Ishikawa (cell line): ENCODE measurements around the gene RPS15.

Experiments used
- CEBPB ChIP-seq: IDR thresholded peaks from 2 replicates; pipeline ENCODE4 v1.6.1; 2012
- CREB1 ChIP-seq: IDR thresholded peaks from 2 replicates; pipeline ENCODE4 v1.6.1; 2012; ENCODE audit warnings: low read depth
- EGR1 ChIP-seq: IDR thresholded peaks from 2 replicates; pipeline ENCODE4 v1.6.1; 2012
- EP300 ChIP-seq: IDR thresholded peaks from 2 replicates; pipeline ENCODE4 v1.6.1; 2012; ENCODE audit warnings: borderline replicate concordance
- FOXM1 ChIP-seq: IDR thresholded peaks from 2 replicates; pipeline ENCODE4 v1.6.1; 2012; ENCODE audit warnings: low read depth, borderline replicate concordance
- NFIC ChIP-seq: IDR thresholded peaks from 2 replicates; pipeline ENCODE4 v1.6.1; 2012
- RAD21 ChIP-seq: IDR thresholded peaks from 2 replicates; pipeline ENCODE4 v1.6.1; 2012; ENCODE audit warnings: low read depth
- TAF1 ChIP-seq: IDR thresholded peaks from 2 replicates; pipeline ENCODE4 v1.6.1; 2012; ENCODE audit warnings: low read depth, mild to moderate bottlenecking
- TCF12 ChIP-seq: IDR thresholded peaks from 2 replicates; pipeline ENCODE4 v1.6.1; 2012; ENCODE audit warnings: low read depth
- TEAD4 ChIP-seq: IDR thresholded peaks from 2 replicates; pipeline ENCODE4 v1.6.1; 2012
- YY1 ChIP-seq: IDR thresholded peaks from 2 replicates; pipeline ENCODE4 v1.6.1; 2012; ENCODE audit warnings: low read depth
- ZBTB7A ChIP-seq: IDR thresholded peaks from 2 replicates; pipeline ENCODE4 v1.6.1; 2012; ENCODE audit warnings: low read depth
- TF ChIP-seq, protein P1 (sequence below): IDR thresholded peaks from 2 replicates; pipeline ENCODE4 v1.6.1; 2012; ENCODE audit warnings: low read depth, mild to moderate bottlenecking
- TF ChIP-seq, protein P2 (sequence below): IDR thresholded peaks from 2 replicates; pipeline ENCODE4 v1.6.1; 2012
- TF ChIP-seq, protein P3 (sequence below): IDR thresholded peaks from 2 replicates; pipeline ENCODE4 v1.6.1; 2012

RPS15 gene

DNA sequence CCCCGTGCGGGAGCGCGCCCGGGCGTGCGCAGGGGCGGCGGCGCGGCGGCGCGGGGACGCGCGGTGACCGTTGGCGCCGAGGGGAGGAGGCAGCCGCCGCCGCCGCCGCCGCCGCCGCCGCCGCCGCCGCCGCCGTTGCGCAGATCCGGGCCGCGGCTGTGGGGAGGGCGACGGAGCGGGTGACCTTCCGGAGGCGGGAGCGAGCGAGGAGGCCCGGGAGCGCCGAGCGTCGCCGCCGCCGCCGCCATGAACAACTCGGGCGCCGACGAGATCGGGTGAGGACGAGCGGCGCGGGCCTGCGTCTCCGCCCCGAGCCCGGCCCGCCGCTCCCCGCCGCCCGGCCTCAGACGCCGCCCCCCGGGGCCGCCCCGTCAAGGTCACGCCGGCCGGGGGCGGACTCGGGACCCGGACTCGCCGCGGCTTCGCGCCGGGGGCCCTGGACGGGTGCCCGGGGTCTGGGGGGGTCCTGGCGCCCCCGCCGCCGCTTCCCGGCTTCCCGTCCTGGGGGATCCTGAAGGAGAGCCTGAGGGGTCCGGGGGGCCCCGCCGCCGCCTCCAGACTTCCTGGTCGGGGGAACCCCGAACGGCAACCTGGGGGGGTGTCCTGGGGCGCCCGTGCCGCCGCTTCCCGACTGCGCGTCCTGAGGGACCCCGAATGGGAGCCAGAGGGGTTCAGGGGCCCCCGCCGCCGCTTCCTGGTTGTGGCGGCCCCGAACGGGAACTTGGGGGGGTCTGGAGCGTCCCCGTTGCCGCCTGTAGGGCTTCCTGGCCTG, 30.5 kb upstream of the RPS15 start, which contains the start of gene DAZAP1:
TSS of gene DAZAP1 (plus strand) at position 59 of the 772 bp plus-strand sequence. CDS start at position 247, 188 bp downstream.
- TF ChIP-seq EGR1 (no peak), FOXM1 (no peak), TAF1 (peak; percentile 0; the same call in 1 of the 2 replicates)

DNA sequence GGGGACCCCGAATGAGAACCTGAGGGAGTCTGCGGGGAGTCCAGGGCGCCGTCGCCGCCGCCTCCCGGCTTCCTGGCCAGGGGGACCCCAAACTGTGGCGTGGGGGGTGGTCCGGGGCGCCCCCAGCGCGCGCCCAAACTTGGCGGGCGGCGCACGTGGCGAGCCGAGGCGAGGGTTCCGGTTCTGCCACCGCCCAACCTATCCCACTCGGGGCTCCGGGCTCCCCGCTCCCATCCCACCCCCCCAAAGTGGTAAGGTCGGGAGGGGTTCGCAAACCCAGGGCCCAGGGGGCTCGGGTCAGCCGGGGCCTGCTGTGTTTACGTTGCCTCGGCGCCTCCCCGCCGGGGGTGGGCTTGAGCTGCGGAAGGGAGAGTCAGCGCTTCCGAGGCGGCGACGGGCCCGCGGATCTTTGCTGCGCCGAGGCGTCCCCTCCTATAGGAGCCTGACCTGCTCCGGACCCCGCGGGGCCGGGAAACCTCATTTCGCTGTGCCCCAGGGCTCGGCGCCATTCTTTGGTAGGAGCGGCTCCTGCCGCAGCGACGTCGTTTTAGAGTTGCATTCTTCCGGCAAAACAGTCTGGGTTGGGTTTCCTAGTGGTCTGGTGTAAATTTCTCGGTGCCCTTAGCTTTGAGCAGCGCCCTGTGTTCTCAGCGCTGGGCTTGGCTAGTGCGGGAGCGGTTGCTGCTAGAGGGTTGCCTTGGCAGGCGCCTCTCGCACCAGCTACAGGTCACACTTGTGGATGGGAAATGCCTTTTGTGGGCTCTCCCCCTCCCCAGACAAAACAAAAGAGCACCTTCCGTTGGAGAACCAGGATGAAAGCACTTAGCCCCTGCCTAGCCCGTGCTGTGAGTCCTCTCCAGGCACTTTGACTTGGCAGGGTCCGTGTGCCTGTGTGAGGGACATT, 29.6 kb upstream of the RPS15 start:
- TF ChIP-seq, protein P1, sequence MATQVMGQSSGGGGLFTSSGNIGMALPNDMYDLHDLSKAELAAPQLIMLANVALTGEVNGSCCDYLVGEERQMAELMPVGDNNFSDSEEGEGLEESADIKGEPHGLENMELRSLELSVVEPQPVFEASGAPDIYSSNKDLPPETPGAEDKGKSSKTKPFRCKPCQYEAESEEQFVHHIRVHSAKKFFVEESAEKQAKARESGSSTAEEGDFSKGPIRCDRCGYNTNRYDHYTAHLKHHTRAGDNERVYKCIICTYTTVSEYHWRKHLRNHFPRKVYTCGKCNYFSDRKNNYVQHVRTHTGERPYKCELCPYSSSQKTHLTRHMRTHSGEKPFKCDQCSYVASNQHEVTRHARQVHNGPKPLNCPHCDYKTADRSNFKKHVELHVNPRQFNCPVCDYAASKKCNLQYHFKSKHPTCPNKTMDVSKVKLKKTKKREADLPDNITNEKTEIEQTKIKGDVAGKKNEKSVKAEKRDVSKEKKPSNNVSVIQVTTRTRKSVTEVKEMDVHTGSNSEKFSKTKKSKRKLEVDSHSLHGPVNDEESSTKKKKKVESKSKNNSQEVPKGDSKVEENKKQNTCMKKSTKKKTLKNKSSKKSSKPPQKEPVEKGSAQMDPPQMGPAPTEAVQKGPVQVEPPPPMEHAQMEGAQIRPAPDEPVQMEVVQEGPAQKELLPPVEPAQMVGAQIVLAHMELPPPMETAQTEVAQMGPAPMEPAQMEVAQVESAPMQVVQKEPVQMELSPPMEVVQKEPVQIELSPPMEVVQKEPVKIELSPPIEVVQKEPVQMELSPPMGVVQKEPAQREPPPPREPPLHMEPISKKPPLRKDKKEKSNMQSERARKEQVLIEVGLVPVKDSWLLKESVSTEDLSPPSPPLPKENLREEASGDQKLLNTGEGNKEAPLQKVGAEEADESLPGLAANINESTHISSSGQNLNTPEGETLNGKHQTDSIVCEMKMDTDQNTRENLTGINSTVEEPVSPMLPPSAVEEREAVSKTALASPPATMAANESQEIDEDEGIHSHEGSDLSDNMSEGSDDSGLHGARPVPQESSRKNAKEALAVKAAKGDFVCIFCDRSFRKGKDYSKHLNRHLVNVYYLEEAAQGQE: no peak
- TF ChIP-seq, protein P2, sequence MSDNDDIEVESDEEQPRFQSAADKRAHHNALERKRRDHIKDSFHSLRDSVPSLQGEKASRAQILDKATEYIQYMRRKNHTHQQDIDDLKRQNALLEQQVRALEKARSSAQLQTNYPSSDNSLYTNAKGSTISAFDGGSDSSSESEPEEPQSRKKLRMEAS: peak; percentile 83

DNA sequence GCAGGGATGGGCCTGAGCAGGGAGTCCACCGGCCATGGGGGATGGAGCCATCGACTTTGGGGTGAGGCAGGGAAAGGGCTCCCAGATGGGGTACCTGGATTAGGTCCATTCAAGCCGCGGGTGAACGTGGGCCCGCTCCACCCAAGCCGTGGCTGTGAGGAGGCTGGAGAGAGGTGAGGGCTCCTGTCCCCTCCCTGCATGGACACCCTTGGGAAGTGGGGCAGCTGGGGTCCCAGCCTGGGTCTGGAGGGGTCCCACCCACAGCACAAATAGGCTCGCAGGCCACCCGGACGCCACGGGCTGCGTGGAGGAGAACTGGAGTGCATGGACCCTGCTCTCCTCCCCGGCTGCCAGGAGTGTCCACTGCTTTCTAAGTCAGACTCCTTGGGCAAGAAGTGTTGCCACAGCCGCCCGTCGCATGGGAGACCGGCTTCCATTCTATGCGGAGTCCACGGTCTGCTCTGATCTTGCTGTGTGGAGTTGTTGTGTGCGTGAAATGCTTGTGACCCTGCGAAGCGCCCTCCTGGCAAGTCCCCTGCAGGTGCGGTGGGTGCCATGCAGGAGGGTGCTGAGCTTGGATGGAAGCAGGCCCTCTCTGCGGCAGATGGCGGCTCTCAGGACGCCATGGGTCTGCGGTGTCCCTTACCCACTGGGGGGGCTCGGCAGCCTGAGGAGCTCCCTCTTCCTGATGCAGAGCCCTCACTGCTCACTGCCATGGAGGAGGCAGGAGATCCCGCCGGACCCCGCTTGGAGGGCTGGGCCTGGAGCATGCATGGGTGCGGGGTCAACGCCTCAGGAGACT, 28.8 kb upstream of the RPS15 start:
- no peak for TF ChIP-seq NFIC
- TF ChIP-seq, protein P1: no peak
- TF ChIP-seq YY1: no peak
- no peak for TF ChIP-seq EGR1
- TF ChIP-seq TEAD4: no peak
- TF ChIP-seq RAD21: no peak
- TF ChIP-seq, protein P2: no peak
- no peak for TF ChIP-seq TAF1
- no peak for TF ChIP-seq EP300
- TF ChIP-seq CEBPB: no peak

DNA sequence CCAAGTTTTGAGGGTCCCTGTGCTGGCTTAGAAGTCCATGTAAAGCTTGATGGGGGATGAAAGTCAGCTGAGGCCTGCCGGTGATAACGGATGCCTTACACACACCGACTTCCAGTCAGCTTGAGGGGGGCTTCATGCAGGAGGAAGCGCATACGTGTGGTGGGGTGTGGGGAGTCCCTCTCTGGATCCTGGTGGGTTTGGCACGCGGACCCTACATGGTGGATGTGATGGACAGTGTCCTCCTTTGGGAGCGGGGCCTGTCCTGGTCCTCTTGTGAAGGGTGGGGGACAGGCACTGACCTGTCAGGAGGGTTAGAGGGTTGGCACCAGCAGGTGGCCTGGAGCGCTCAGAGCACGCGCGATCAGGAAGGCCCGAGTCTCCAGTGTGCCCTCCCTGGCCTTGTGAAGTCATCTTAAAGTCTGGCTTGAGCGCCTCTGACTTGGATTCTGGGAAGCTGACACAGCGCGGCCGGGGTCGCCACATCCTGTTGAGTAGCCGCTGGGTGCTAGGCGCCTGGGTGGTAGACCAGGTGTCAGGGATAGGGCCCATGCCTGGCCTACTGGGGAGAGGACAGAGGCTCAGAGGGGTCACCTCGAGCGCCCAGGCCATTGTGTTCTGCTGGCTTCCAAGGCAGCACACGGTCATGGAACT, 27.9 kb upstream of the RPS15 start:
- TF ChIP-seq TEAD4: no peak
- TF ChIP-seq TAF1: no peak
- TF ChIP-seq RAD21: no peak
- TF ChIP-seq, protein P1: no peak
- TF ChIP-seq ZBTB7A: no peak
- no peak for TF ChIP-seq CREB1
- TF ChIP-seq CEBPB: no peak
- TF ChIP-seq, protein P3, sequence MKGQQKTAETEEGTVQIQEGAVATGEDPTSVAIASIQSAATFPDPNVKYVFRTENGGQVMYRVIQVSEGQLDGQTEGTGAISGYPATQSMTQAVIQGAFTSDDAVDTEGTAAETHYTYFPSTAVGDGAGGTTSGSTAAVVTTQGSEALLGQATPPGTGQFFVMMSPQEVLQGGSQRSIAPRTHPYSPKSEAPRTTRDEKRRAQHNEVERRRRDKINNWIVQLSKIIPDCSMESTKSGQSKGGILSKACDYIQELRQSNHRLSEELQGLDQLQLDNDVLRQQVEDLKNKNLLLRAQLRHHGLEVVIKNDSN: no peak
- TF ChIP-seq TCF12: no peak
- TF ChIP-seq FOXM1: no peak
- TF ChIP-seq, protein P2: no peak
- no peak for TF ChIP-seq EGR1
- no peak for TF ChIP-seq NFIC
- no peak for TF ChIP-seq EP300
- no peak for TF ChIP-seq YY1
